ENCODE data around the gene SIRPA.

SIRPA gene

GRCh38 chr20:1987826-1988225 lies 92.6 kb downstream of the SIRPA start:
- no peak for DNase-seq (ENCODE audit: low read depth in 3 of 3)
